Measurements from ENCODE around the gene PREB. TPM values are rescaled to one million over a fixed set of nuclear protein-coding genes. Genes with fewer than 3 reads are reported as not detected.
"Not testable (repeated sequence)": the region's sequence is repeated elsewhere in the genome, so short reads cannot be mapped to it uniquely, and the experiment has no call there.

Gene PREB
- total RNA-seq, result 10 to 100 TPM; 60.7 to 76.5 (median 65.7) TPM

- peak; percentile 93 for ATAC-seq (ENCODE audit: low FRiP score)
- no peak for TF ChIP-seq CTCF (IDR thresholded peaks at IDR 0.05)
- DNase-seq (ENCODE audit: low spot score), result peak; percentile 84
These were observed at the start of gene PREB for GRCh38 chr2:27133905-27134780. Gene PREB (minus strand): TSS chr2:27134636. CDS start chr2:27134421, 215 bp downstream.

- no peak for ATAC-seq (ENCODE audit: low FRiP score)
- no peak for TF ChIP-seq CTCF (IDR thresholded peaks at IDR 0.05)
- DNase-seq (ENCODE audit: low spot score), result no peak
These were observed 49.7 kb upstream of the PREB start for GRCh38 chr2:27184115-27184514.

GRCh38 chr2:27182346-27182745, 47.9 kb upstream of the PREB start:
- no peak for TF ChIP-seq CTCF (IDR thresholded peaks at IDR 0.05)
- DNase-seq (ENCODE audit: low spot score) (no peak), ATAC-seq (ENCODE audit: low FRiP score) (no peak)

- no peak for TF ChIP-seq CTCF (IDR thresholded peaks at IDR 0.05)
- no peak for ATAC-seq (ENCODE audit: low FRiP score)
- DNase-seq (ENCODE audit: low spot score), result no peak
These were observed 45.0 kb upstream of the PREB start for GRCh38 chr2:27179344-27180000.

GRCh38 chr2:27178469-27178868, 44.0 kb upstream of the PREB start:
- DNase-seq (ENCODE audit: low spot score) (no peak), ATAC-seq (ENCODE audit: low FRiP score) (no peak)
- TF ChIP-seq CTCF (IDR thresholded peaks at IDR 0.05), result no peak

- TF ChIP-seq CTCF (IDR thresholded peaks at IDR 0.05), result no peak
- ATAC-seq (ENCODE audit: low FRiP score) (no peak), DNase-seq (ENCODE audit: low spot score) (no peak)
These were observed 43.3 kb upstream of the PREB start for GRCh38 chr2:27177441-27178351.

GRCh38 chr2:27175781-27176180, 41.3 kb upstream of the PREB start:
- not testable (repeated sequence) for DNase-seq (ENCODE audit: low spot score); ATAC-seq (ENCODE audit: low FRiP score)
